ENCODE measurements around the gene ZNF646.

Gene ZNF646

DNA sequence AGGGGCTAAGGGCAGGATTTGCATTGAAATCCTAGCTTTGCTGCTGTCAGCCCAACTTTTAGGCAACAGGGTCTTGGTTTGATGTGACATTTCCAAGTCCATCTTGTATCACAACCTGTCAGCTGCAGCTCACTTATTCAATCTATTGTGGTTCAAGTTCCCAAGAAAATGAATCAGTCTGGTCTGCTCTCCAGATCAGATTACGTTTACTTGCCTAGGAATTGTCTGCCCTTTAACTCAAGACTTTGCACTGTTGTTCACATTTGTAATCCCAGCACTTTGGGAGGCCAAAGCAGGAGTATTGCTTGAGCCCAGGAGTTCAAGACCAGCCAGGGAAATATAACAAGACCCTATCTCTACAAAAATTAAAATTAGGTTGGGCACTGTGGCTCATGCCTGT, 30.9 kb upstream of the ZNF646 start:
- Histone ChIP-seq H3K9me2 (replicated peaks; ENCODE audit: insufficient read depth, low read length) (no peaks in the 10 kb centered on the region), H2AFZ (ENCODE audit: low read depth, low read length, severe bottlenecking) (no peak overlapping the region), H3K9me3 (ENCODE audit: insufficient read depth, low read length) (no peaks in the 10 kb centered on the region), H3K9ac (ENCODE audit: low read length) (no peak overlapping the region), H3K4me2 (ENCODE audit: low read depth, low read length, poor library complexity, severe bottlenecking) (no peak overlapping the region), H3K4me3 (ENCODE audit: insufficient read depth, low read length, poor library complexity, severe bottlenecking) (no peak overlapping the region), H3K36me3 (ENCODE audit: low read length) (no peaks in the 10 kb centered on the region), H3K27ac (ENCODE audit: low read depth, low read length) (no peak overlapping the region), H4K20me1 (ENCODE audit: low read depth, low read length) (no peaks in the 10 kb centered on the region), H3K79me2 (ENCODE audit: insufficient read depth, low read length) (no peaks in the 10 kb centered on the region), H3K27me3 (ENCODE audit: low read length) (no peaks in the 10 kb centered on the region), H3F3A (ENCODE audit: insufficient read depth) (no peaks in the 10 kb centered on the region)
- TF ChIP-seq, protein P1, sequence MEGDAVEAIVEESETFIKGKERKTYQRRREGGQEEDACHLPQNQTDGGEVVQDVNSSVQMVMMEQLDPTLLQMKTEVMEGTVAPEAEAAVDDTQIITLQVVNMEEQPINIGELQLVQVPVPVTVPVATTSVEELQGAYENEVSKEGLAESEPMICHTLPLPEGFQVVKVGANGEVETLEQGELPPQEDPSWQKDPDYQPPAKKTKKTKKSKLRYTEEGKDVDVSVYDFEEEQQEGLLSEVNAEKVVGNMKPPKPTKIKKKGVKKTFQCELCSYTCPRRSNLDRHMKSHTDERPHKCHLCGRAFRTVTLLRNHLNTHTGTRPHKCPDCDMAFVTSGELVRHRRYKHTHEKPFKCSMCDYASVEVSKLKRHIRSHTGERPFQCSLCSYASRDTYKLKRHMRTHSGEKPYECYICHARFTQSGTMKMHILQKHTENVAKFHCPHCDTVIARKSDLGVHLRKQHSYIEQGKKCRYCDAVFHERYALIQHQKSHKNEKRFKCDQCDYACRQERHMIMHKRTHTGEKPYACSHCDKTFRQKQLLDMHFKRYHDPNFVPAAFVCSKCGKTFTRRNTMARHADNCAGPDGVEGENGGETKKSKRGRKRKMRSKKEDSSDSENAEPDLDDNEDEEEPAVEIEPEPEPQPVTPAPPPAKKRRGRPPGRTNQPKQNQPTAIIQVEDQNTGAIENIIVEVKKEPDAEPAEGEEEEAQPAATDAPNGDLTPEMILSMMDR (IDR thresholded peaks at IDR 0.05; ENCODE audit: insufficient read depth, low read length, poor library complexity, severe bottlenecking): no peak
- no peak for TF ChIP-seq EZH2phosphoT487 (conservative IDR thresholded peaks at IDR 0.05; ENCODE audit: low read length)

DNA sequence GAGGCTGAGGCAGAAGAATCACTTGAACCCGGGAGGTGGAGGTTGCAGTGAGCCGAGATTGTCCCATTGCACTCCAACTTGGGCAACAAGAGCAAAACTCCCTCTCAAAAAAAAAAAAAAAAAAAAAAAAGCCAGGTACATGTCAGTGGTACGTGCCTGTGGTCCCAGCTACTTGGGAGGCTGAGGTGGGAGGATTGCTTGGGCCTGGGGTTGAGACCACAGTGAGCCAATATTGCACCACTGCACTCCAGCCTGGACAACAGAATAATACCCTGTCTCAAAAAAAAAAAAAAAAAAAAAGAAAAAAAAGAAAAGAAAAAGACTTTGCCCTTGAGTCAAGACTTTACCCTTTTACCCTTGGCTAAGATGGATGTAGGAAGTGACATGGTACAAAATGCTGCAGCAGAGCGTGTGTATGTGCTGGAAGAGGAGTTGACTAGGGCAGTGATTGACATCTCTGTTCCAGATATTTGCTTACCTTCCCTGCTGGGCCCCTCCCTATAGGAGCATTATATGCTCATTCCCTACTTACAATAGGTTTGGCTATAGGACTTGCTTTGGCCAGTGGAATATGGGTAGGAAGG, 30.2 kb upstream of the ZNF646 start:
- no peaks in the 10 kb centered on the region for H3K9me2 ChIP-seq (replicated peaks; ENCODE audit: insufficient read depth, low read length)
- H3K4me3 ChIP-seq (ENCODE audit: insufficient read depth, low read length, poor library complexity, severe bottlenecking): no peak overlapping the region
- H2AFZ ChIP-seq (ENCODE audit: low read depth, low read length, severe bottlenecking): no peak overlapping the region
- H3K27me3 ChIP-seq (ENCODE audit: low read length): no peaks in the 10 kb centered on the region
- TF ChIP-seq EZH2phosphoT487 (conservative IDR thresholded peaks at IDR 0.05; ENCODE audit: low read length): no peak
- TF ChIP-seq, protein P1 (IDR thresholded peaks at IDR 0.05; ENCODE audit: insufficient read depth, low read length, poor library complexity, severe bottlenecking): no peak
- no peak overlapping the region for H3K9ac ChIP-seq (ENCODE audit: low read length)
- no peaks in the 10 kb centered on the region for H3F3A ChIP-seq (ENCODE audit: insufficient read depth)
- no peaks in the 10 kb centered on the region for H3K79me2 ChIP-seq (ENCODE audit: insufficient read depth, low read length)
- H3K9me3 ChIP-seq (ENCODE audit: insufficient read depth, low read length): no peaks in the 10 kb centered on the region
- no peak overlapping the region for H3K27ac ChIP-seq (ENCODE audit: low read depth, low read length)
- H4K20me1 ChIP-seq (ENCODE audit: low read depth, low read length): no peaks in the 10 kb centered on the region
- H3K4me2 ChIP-seq (ENCODE audit: low read depth, low read length, poor library complexity, severe bottlenecking): no peak overlapping the region
- no peaks in the 10 kb centered on the region for H3K36me3 ChIP-seq (ENCODE audit: low read length)

DNA sequence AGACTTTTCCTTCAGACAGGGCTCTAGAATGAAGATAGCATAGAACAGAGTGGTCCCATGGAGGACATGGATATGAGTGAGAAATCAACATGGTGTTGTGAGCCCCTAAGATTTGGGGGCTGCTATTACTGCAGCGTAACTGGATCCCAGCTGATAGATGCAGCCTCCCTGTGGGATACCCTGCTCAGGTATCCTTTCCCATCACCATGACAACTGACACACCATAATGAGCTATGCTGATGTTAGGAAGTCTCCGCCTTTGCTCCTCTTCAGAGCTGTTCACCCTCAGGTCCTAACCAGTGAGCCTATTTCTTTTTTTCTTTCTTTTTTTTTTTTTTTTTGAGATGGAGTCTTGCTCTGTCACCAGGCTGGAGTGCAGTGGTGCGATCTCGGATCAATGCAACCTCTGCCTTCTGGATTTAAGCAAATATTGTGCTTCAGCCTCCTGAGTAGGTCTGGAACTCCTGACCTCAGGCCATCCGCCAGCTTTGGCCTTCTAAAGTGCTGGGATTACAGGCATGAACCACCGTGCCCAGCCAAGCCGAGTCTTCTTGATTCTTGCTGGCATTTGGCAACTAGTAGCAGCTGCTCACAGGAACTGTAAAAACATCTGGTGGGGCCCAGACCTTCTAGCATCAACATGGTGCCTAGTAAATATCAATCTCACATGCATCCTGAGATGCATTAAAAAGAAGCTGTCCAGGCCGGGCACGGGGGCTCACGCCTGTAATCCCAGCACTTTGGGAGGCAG, 23.8 kb upstream of the ZNF646 start:
- Histone ChIP-seq H3K79me2 (ENCODE audit: insufficient read depth, low read length) (no peaks in the 10 kb centered on the region), H3K4me2 (ENCODE audit: low read depth, low read length, poor library complexity, severe bottlenecking) (no peak overlapping the region), H3K9me2 (replicated peaks; ENCODE audit: insufficient read depth, low read length) (no peaks in the 10 kb centered on the region), H3F3A (ENCODE audit: insufficient read depth) (no peaks in the 10 kb centered on the region), H3K9ac (ENCODE audit: low read length) (no peak overlapping the region), H3K4me3 (ENCODE audit: insufficient read depth, low read length, poor library complexity, severe bottlenecking) (no peak overlapping the region), H2AFZ (ENCODE audit: low read depth, low read length, severe bottlenecking) (no peak overlapping the region), H4K20me1 (ENCODE audit: low read depth, low read length) (no peaks in the 10 kb centered on the region), H3K36me3 (ENCODE audit: low read length) (no peaks in the 10 kb centered on the region), H3K27me3 (ENCODE audit: low read length) (no peaks in the 10 kb centered on the region), H3K27ac (ENCODE audit: low read depth, low read length) (no peak overlapping the region), H3K9me3 (ENCODE audit: insufficient read depth, low read length) (no peaks in the 10 kb centered on the region)
- TF ChIP-seq EZH2phosphoT487 (conservative IDR thresholded peaks at IDR 0.05; ENCODE audit: low read length): no peak
- TF ChIP-seq, protein P1 (IDR thresholded peaks at IDR 0.05; ENCODE audit: insufficient read depth, low read length, poor library complexity, severe bottlenecking): no peak

Measured in SU-DHL-6 (cell line).